Limb (tissue), 2 donors: Measurements from ENCODE around the gene FASTK.

Source experiments
- DNase-seq, 2 donors: peaks; one replicate each; pipeline ENCODE4 v3.0.0-alpha.2; 2016; ENCODE audit errors: extremely low spot score in 2 of 2

FASTK gene

DNA sequence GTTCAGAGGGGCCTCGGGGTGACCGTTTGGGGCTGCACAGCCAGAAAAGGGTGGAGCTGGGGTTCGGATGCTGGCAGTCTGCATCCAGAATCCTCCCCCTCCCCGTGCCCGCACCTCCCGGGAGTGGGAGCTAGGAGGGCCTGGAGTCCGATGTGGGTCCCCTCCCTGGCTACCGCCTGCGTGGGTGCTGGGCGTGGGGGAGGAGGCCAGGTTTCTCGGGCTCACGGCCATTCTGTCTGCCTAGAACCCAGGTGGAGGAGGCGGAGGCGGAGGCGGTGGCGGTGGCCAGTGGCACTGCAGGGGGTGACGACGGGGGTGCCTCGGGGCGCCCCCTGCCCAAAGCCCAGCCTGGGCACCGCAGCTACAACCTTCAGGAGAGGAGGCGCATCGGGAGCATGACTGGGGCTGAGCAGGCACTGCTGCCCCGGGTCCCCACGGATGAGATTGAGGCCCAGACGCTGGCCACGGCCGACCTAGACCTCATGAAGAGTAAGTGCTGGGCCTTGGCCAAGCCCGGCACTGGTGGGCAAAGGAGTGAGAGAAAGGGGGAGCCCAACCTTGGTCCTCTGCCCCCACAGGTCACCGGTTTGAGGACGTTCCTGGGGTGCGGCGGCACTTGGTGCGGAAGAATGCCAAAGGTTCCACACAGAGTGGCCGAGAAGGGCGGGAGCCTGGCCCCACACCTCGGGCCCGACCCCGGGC lies 14.2 kb downstream of the FASTK start:
- DNase-seq, result no peak

GRCh38 chr7:151065516-151065915 lies 15.1 kb downstream of the FASTK start:
- no peak for DNase-seq

- DNase-seq, result no peak
Observed at GRCh38 chr7:151064993-151065392, 15.6 kb downstream of the FASTK start.

DNA sequence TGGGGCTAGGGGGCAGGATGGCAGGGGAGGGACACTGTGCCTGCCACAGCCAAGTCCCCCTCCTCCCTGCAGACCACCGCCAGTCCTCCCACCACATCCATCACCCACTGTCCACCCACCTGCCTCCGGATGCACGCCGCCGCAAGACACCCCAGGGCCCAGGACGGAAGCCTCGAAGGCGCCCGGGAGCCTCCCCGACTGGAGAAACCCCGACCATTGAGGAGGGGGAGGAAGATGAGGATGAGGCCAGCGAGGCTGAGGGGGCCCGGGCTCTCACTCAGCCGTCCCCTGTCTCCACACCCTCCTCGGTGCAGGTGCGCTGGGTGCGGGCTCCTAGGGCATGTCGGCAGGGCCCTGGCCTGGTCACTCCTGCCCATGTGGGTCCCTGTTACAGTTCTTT lies 16.2 kb downstream of the FASTK start:
- no peak for DNase-seq

DNA sequence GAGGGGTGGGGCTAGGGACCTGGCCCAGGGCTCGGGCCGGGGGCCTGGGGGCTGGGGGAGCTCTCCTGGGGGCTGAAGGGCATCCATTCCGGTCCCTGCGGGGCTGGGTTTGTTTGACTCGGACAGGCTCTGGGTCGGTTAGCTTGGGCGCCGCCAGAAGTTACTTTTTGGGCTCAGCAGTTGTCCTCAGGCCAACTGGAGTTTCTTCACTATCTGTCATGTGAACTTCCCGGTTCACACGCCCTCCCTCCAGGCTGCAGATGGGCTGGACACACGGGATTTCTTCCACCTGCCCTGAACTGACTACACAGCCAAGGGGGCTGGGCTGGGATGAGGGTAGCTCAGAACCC lies 17.4 kb downstream of the FASTK start:
- no peak for DNase-seq

DNA sequence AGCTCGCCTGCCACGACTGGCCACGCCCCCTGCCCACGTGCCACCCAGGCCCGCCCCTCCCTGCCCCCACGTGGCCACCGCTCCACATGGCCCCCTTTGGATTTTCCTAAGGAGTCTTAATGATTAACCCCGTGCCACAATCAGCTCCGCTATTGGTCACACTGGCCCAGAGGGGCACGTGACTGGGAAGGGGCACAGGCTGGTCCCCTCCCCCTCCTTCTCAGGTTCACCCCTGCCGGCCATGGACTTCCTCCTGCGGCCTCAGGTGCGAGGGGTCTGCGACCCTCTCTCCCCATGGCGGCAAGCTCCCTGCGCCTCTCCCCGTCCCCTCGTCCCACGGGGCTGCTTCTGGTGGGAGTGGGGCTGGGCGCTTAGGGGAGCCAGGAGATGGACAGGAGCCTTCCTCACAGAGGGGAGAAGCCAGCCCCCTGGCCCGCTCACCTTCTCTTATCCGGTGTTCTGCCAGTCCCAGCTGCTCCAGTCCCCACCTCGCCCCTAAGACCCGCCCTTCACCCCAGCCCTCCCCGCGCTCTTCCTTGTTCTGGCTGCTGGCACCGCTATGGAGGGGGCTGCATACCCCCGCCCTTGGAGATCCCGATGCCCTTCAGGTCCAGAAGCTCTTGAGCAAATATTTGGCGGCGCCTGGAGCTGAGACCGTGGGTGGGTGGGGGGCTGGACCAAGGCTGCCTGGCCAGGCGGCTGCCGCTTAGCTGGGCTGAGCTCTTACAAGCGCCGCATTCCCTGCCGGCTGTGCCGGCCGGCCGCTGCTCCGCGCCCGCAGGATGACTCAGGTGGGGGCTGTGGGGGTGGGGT lies 18.0 kb downstream of the FASTK start:
- peak in 1 of 2 donors; percentile 66 for DNase-seq

GRCh38 chr7:151062111-151062398 lies 18.6 kb downstream of the FASTK start:
- no peak for DNase-seq

GRCh38 chr7:151061213-151062110 lies 19.1 kb downstream of the FASTK start:
- DNase-seq, result no peak

GRCh38 chr7:151060416-151061212 lies 20.0 kb downstream of the FASTK start:
- no peak for DNase-seq

- no peak for DNase-seq
Observed at GRCh38 chr7:151060113-151060415, 20.5 kb downstream of the FASTK start.

- peak; percentile 80 to 93 for DNase-seq
Observed at GRCh38 chr7:151059367-151060112, 21.1 kb downstream of the FASTK start, which contains the start of gene SLC4A2. Gene SLC4A2 (plus strand): TSS chr7:151059589. CDS start chr7:151061988, 2,399 bp downstream.

DNA sequence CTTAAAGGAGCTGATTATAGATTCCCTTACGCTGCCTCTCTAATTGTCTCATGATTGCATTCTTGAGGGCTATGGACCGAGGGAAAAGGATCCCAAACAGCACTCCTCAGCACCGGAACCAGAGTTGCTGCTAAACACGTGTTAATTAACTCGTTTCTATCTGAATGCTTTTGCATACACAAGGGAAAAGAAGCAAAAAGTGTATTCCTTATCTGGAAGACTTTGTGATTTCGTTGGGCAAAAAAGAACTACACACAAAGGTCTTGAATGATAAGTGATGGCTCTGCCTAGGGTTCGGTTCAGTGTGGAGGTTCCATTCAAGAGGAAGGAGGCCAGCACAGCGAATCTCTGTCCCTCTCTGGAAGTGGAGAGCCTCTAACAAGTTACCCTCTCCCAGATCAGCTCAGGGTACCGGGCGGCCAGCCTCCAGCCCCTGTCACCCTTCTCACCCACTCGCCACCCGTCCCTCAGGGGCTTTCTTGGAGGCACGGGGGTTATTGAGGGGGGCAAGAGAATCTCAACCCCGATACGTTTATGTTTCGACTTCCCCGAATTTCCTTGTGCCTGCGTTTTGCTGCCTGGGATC lies 21.7 kb downstream of the FASTK start:
- DNase-seq, result no peak

GRCh38 chr7:151057989-151058780 lies 22.4 kb downstream of the FASTK start:
- DNase-seq, result peak; percentile 97 to 99

- DNase-seq, result peak in 1 of 2 donors; percentile 49
Observed at GRCh38 chr7:151057506-151057988, 23.1 kb downstream of the FASTK start, which contains the start of gene CDK5. Gene CDK5 (minus strand): TSS chr7:151057897. CDS start chr7:151057848, 49 bp downstream.

GRCh38 chr7:151056666-151057505 lies 23.7 kb downstream of the FASTK start:
- DNase-seq, result no peak

DNA sequence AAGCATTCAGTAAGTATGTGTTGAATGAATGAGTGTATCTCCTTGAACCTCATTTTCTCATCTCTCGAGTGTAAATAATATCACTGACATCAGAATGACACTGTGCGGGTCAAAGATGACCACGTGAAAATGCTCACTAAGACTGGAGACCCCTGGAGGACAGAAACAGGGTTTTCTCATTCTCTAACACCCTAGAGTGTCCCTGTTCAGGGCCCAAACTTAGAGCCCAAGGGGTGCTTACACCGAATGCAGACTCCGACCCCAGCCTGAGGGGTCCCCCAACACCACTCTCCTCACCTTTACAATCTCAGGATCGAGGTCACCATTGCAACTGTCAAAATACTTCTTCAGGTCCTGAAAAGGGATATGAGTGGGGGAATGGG lies 24.3 kb downstream of the FASTK start:
- DNase-seq, result no peak

DNA sequence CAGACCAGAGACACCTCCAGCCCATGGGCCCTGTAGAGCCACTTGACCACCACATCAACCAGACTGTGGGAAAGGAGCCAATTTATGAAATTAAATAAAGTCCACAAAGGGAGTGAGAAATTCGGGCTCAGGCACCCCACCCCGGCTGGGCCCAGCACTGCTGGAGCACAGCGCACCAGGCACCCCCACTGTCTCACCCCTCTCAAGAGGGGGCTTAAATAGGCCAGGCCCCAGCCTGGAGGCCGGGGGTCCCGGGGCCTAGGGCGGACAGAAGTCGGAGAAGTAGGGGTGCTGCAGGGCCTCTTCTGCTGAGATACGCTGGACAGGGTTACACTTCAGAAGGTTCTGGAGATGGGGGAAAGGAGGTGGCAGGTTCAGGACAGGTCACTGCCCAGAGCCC lies 26.9 kb downstream of the FASTK start:
- DNase-seq, result no peak

- no peak for DNase-seq
Observed at GRCh38 chr7:151053096-151053495, 27.5 kb downstream of the FASTK start.
